ENCODE results near the gene WWC2. TPM values are rescaled to one million over a fixed set of nuclear protein-coding genes. Genes with fewer than 3 reads are reported as not detected.

Gene WWC2
- total RNA-seq, 4 donors from 2014 or later = 4.5 to 10.7 (median 8.6) TPM

GRCh38 chr4:183337833-183338232 is 238.8 kb downstream of the WWC2 start:
- Histone ChIP-seq H3K4me1 (no peaks in the 10 kb centered on the region), H3K36me3 (no peaks in the 10 kb centered on the region), H3K27ac (no peak overlapping the region), H3K9me3 (no peaks in the 10 kb centered on the region), H3K4me3 (no peak overlapping the region), H3K27me3 (no peaks in the 10 kb centered on the region)
- TF ChIP-seq POLR2A (IDR thresholded peaks at IDR 0.05) = no peak
- TF ChIP-seq, protein P1, sequence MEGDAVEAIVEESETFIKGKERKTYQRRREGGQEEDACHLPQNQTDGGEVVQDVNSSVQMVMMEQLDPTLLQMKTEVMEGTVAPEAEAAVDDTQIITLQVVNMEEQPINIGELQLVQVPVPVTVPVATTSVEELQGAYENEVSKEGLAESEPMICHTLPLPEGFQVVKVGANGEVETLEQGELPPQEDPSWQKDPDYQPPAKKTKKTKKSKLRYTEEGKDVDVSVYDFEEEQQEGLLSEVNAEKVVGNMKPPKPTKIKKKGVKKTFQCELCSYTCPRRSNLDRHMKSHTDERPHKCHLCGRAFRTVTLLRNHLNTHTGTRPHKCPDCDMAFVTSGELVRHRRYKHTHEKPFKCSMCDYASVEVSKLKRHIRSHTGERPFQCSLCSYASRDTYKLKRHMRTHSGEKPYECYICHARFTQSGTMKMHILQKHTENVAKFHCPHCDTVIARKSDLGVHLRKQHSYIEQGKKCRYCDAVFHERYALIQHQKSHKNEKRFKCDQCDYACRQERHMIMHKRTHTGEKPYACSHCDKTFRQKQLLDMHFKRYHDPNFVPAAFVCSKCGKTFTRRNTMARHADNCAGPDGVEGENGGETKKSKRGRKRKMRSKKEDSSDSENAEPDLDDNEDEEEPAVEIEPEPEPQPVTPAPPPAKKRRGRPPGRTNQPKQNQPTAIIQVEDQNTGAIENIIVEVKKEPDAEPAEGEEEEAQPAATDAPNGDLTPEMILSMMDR (IDR thresholded peaks at IDR 0.05 in 4 of 5, conservative IDR thresholded peaks at IDR 0.05 in 1 of 5) = no peak
- no peak for ATAC-seq
- intact Hi-C loops (cut with DNase I; ENCODE audit: low total_unique reads) = no loop called here
- in situ Hi-C loops (cut with MboI; ENCODE audit: low sequenced_read_pairs in 4 of 4) = no loop called here
- no peak for DNase-seq

DNA sequence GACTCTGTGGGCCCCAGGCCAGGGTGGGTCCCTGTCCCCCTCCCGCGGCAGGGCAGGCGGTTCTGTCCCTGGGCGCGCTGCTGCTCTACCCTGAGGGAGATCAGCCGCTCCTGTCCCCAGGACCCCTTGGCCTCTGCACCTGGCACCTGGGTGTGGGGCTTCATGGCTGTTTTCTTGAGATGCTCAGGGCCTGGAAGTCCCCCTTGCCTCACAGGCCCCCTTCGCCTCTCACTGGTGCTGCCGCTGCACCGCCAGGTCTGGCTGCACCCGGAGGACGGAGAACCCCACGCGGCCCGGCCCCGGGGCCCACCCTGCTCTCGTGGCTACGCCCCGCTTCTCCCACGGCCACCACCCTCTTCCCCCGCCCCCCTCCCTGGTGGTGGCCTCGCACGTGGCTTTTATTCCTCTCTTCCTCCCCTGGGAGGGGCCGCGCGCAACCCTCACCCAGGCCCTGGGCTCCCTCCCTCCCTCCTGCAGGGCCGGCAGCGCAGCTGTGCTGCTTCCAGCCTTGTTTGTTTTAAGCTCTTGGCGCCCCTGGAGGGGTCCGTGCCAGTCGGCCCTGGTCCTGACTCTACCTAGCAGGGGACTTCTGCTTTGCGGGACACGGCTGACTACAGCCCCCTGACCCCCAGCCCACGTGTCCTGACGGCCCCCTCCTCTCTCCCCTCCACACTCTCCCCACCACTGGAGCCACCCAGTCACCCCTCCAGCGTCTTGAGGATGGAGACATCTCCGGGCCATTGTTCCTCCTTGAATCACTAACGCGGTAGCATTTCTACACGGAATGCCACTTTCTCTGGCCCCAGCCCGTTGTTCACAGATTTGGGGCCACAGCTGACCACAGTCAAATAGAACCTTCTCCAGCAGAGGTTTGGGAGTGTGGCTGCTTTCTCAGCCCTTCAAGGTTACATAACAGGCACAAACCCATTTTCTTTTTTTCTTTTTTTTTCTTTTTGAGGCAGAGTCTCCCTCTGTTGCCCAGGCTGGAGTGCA is 243.8 kb downstream of the WWC2 start:
- Histone ChIP-seq H3K27me3 (peaks cover 0 to 8% (median 3%) of the 10 kb centered on the region in 3 donors), H3K4me3 (no peak overlapping the region), H3K27ac (no peak overlapping the region), H3K4me1 (no peaks in the 10 kb centered on the region), H3K36me3 (no peaks in the 10 kb centered on the region), H3K9me3 (no peaks in the 10 kb centered on the region)
- in situ Hi-C loops (cut with MboI; ENCODE audit: low sequenced_read_pairs in 4 of 4) = no loop called here
- ATAC-seq (no peak), DNase-seq (no peak)
- TF ChIP-seq, protein P1 (IDR thresholded peaks at IDR 0.05 in 4 of 5, conservative IDR thresholded peaks at IDR 0.05 in 1 of 5) = no peak
- no peak for TF ChIP-seq POLR2A (IDR thresholded peaks at IDR 0.05)
- intact Hi-C loops (cut with DNase I; ENCODE audit: low total_unique reads) = no loop called here

GRCh38 chr4:183343730-183344129 is 244.7 kb downstream of the WWC2 start:
- no peak for TF ChIP-seq POLR2A (IDR thresholded peaks at IDR 0.05)
- TF ChIP-seq, protein P1 (IDR thresholded peaks at IDR 0.05 in 4 of 5, conservative IDR thresholded peaks at IDR 0.05 in 1 of 5) = no peak
- in situ Hi-C loops (cut with MboI; ENCODE audit: low sequenced_read_pairs in 4 of 4) (no loop called here), intact Hi-C loops (cut with DNase I; ENCODE audit: low total_unique reads) (no loop called here)
- no peak overlapping the region for H3K27ac ChIP-seq
- no peak overlapping the region for H3K4me3 ChIP-seq
- H3K27me3 ChIP-seq = peaks cover 0 to 8% (median 3%) of the 10 kb centered on the region in 3 donors
- H3K9me3 ChIP-seq = no peaks in the 10 kb centered on the region
- no peaks in the 10 kb centered on the region for H3K36me3 ChIP-seq
- DNase-seq (no peak), ATAC-seq (no peak)
- no peaks in the 10 kb centered on the region for H3K4me1 ChIP-seq

GRCh38 chr4:183344523-183345255 is 245.6 kb downstream of the WWC2 start:
- Histone ChIP-seq H3K36me3 (no peaks in the 10 kb centered on the region), H3K27ac (no peak overlapping the region), H3K4me1 (no peaks in the 10 kb centered on the region), H3K27me3 (peaks cover 0 to 8% (median 3%) of the 10 kb centered on the region in 3 donors), H3K4me3 (no peak overlapping the region), H3K9me3 (no peaks in the 10 kb centered on the region)
- intact Hi-C loops (cut with DNase I; ENCODE audit: low total_unique reads) = no loop called here
- in situ Hi-C loops (cut with MboI; ENCODE audit: low sequenced_read_pairs in 4 of 4) = no loop called here
- TF ChIP-seq, protein P1 (IDR thresholded peaks at IDR 0.05 in 4 of 5, conservative IDR thresholded peaks at IDR 0.05 in 1 of 5) = no peak
- TF ChIP-seq POLR2A (IDR thresholded peaks at IDR 0.05) = no peak
- DNase-seq (no peak), ATAC-seq (no peak)

Measured in gastrocnemius medialis (tissue), 4 donors.